Mesothelial cell of epicardium (in vitro differentiated cells): ENCODE results near the gene ZMAT5. TPM values are rescaled to one million over a fixed set of nuclear protein-coding genes. Genes with fewer than 3 reads are reported as not detected.

ENCODE experiments used
- DNase-seq, 2 experiments: peaks; one replicate each; pipeline ENCODE4 v3.0.0; 2021; ENCODE audit warnings: low spot score in 2 of 2; ENCODE audit not compliant: unreplicated experiment in 2 of 2
- H3K27ac Mint-ChIP-seq: 2 replicates; pipeline ENCODE4 v1.8.0; 2021; ENCODE audit warnings: mixed read lengths
- H3K27me3 Mint-ChIP-seq: 2 replicates; pipeline ENCODE4 v1.8.0; 2021; ENCODE audit warnings: low read depth, mixed read lengths
- H3K36me3 Mint-ChIP-seq: 2 replicates; pipeline ENCODE4 v1.8.0; 2021; ENCODE audit warnings: mixed read lengths
- H3K4me1 Mint-ChIP-seq: 2 replicates; pipeline ENCODE4 v1.8.0; 2021; ENCODE audit warnings: mixed read lengths
- H3K4me3 Mint-ChIP-seq: 2 replicates; pipeline ENCODE4 v1.8.0; 2021; ENCODE audit warnings: mild to moderate bottlenecking, moderate library complexity, mixed read lengths
- H3K9me3 Mint-ChIP-seq: 2 replicates; pipeline ENCODE4 v1.8.0; 2021; ENCODE audit warnings: mixed read lengths
- total RNA-seq: library from RNA; stranded (reverse); gene quantifications from 3 replicates; pipeline ENCODE4 v1.2.1, GENCODE V29; 2021
- TF ChIP-seq, protein P1 (sequence below): fragments of 200-600 bp; sonication (generic); IDR thresholded peaks from one replicate; pipeline ENCODE4 v1.5.0; 2021; ENCODE audit warnings: antibody characterized with exemption; ENCODE audit not compliant: unreplicated experiment

ZMAT5 gene
- total RNA-seq, 1 donor from 2014 or later = 17.1 TPM

DNA sequence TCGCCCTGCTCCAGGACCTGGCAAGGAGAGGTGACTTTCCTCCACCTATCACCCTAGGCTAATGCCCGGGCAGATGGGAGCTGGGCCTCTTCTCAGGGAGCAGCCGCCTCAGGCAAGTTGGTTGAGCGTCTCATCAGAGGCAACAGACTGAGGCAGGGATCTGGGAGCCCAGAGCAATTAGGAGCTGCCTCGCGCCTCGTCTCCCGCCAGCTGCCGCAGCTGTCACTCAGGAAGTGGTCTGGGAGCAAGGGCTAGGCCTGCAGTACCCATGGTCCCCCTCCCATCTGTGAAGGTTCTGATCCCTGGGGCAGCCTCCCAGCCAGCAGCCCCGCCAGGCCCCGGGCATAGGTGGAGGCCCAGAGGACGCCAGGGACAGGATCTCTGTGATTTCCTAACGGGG lies 51.6 kb downstream of the ZMAT5 start:
- DNase-seq = no peak
- no peaks in the 10 kb centered on the region for H3K36me3 Mint-ChIP-seq
- TF ChIP-seq, protein P1, sequence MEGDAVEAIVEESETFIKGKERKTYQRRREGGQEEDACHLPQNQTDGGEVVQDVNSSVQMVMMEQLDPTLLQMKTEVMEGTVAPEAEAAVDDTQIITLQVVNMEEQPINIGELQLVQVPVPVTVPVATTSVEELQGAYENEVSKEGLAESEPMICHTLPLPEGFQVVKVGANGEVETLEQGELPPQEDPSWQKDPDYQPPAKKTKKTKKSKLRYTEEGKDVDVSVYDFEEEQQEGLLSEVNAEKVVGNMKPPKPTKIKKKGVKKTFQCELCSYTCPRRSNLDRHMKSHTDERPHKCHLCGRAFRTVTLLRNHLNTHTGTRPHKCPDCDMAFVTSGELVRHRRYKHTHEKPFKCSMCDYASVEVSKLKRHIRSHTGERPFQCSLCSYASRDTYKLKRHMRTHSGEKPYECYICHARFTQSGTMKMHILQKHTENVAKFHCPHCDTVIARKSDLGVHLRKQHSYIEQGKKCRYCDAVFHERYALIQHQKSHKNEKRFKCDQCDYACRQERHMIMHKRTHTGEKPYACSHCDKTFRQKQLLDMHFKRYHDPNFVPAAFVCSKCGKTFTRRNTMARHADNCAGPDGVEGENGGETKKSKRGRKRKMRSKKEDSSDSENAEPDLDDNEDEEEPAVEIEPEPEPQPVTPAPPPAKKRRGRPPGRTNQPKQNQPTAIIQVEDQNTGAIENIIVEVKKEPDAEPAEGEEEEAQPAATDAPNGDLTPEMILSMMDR = no peak
- no peaks in the 10 kb centered on the region for H3K4me1 Mint-ChIP-seq
- no peak overlapping the region for H3K4me3 Mint-ChIP-seq
- peaks cover 91% of the 10 kb centered on the region for H3K27me3 Mint-ChIP-seq
- no peak overlapping the region for H3K27ac Mint-ChIP-seq
- no peaks in the 10 kb centered on the region for H3K9me3 Mint-ChIP-seq

DNA sequence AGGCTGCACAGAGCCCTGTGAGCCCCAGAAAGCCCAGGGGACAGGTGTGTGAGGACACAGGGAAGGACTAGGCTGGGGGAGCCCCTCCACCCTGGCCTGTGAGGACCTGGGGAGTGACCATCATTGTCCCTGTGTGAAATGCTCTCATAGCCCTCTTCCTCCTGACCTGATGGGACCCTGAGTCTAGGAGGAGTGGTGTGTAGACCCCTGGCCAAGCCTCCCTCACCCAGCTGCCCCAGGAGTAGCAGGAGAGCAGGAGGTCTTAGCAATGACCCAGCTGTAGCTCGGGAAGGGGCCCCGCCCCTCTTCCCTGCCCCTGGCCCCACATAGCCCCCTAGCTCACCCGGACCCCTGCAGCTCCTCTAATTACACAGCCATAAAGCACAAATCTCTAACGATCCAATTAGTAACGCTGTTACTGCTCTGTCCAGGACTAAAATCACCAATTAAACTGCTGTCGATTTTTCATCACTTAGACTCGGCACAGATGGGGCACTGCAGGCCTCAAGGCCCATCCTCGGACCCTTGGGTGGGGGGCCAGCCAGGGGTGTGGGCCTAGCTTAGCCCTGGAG lies 53.6 kb downstream of the ZMAT5 start:
- Mint-ChIP-seq H3K9me3 (no peaks in the 10 kb centered on the region), H3K27me3 (peaks cover 96% of the 10 kb centered on the region), H3K4me3 (no peak overlapping the region), H3K36me3 (no peaks in the 10 kb centered on the region), H3K27ac (no peak overlapping the region), H3K4me1 (no peaks in the 10 kb centered on the region)
- TF ChIP-seq, protein P1 = no peak
- no peak for DNase-seq

DNA sequence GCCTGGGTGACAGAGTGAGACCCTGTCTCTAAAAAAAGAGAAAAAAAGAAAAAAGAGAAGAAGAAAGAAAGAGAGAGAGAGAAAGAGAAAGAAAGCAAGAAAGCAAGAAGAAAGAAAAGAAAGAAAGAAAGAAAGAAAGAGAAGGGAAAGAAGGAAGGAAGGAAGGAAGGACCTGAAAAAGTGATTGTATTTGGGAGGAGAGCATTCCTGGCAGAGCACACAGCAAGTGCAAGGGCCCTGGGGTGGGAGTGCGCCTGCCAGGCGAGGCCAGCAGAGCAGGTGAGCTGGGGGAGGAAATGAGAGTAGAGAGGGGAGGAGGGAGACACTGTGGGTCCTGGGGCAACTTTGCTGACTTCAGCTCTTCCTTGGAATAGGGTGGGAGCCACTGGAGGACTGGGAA lies 54.7 kb downstream of the ZMAT5 start:
- no peaks in the 10 kb centered on the region for H3K36me3 Mint-ChIP-seq
- H3K27me3 Mint-ChIP-seq = peaks cover 96% of the 10 kb centered on the region
- TF ChIP-seq, protein P1 = no peak
- no peak for DNase-seq
- H3K27ac Mint-ChIP-seq = no peak overlapping the region
- H3K4me1 Mint-ChIP-seq = peaks cover under 1% of the 10 kb centered on the region
- no peaks in the 10 kb centered on the region for H3K9me3 Mint-ChIP-seq
- no peak overlapping the region for H3K4me3 Mint-ChIP-seq

DNA sequence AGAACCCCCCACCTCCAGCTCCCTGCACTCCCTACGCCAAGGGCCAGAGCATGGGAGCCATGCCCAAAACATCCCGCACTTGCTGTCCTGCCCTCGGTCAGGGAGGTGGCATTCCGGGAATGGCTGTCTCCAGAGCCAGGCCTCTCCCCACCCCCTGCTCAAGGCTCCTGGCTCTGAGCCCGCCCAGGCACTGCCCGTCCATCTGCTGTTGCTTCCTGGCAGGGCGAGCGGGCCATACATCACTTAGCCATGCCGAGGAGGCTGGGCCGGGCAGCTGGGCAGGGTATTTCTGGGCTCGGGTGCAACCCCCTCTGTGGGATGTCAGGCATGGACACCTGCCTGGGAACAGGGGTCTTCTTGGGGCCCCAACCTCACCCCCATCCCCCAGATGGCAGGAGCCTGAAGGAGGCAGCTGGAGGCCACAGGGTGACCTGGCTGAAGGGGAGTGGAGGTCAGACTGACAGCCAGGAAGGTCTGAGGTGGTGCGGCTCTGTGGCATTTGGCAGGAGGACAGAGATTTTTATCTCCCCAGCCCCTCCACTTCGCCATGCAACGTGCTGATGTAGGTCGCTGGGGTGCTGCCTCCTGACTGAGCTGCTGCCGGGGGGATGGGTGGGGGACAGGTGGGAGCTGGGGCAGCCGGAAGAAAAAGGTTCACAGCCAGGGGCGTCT lies 55.7 kb downstream of the ZMAT5 start:
- no peaks in the 10 kb centered on the region for H3K36me3 Mint-ChIP-seq
- H3K4me1 Mint-ChIP-seq = peaks cover 10% of the 10 kb centered on the region
- DNase-seq = no peak
- TF ChIP-seq, protein P1 = no peak
- no peak overlapping the region for H3K27ac Mint-ChIP-seq
- peaks cover 95% of the 10 kb centered on the region for H3K27me3 Mint-ChIP-seq
- H3K4me3 Mint-ChIP-seq = no peak overlapping the region
- H3K9me3 Mint-ChIP-seq = no peaks in the 10 kb centered on the region

DNA sequence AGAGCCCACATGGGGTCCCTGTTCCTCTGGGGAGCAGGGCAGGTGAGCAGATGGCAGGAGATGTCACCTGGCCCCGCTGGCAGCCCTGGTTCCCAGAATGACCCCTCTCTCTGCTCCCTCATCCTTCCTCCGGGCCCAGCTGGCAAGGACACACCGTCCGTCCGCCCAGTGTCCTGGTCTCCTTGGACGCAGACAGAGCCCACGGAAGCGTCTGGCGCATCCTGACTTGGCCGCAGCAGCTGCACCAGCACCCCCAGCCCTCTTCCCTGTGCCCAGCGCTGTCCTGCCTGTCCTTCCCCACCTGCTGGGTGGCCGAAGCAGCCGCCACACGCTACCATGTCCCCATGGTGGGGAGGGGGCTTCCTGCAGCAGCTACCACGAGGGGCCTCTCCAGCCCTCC lies 56.6 kb downstream of the ZMAT5 start:
- Mint-ChIP-seq H3K27me3 (peaks cover 90% of the 10 kb centered on the region), H3K27ac (no peak overlapping the region), H3K4me3 (no peak overlapping the region), H3K36me3 (no peaks in the 10 kb centered on the region), H3K9me3 (no peaks in the 10 kb centered on the region), H3K4me1 (peaks cover 11% of the 10 kb centered on the region)
- TF ChIP-seq, protein P1 = no peak
- no peak for DNase-seq
